Kidney glomerular epithelial cell (primary cell): ENCODE results near the gene KRT86.
"Not testable (repeated sequence)": the region's sequence is repeated elsewhere in the genome, so short reads cannot be mapped to it uniquely, and the experiment has no call there.

Experiments used
- DNase-seq: peaks from one replicate; lab custom pipeline; 2025; lab: John Stamatoyannopoulos, UW

Gene KRT86

GRCh38 chr12:52336641-52337040, 62.2 kb downstream of the KRT86 start:
- no peak for DNase-seq

GRCh38 chr12:52337054-52337453, 62.6 kb downstream of the KRT86 start:
- peak; percentile 1 for DNase-seq

- no peak for DNase-seq
Observed at GRCh38 chr12:52338241-52338960, 64.0 kb downstream of the KRT86 start.

GRCh38 chr12:52341066-52341580, 66.7 kb downstream of the KRT86 start:
- DNase-seq, result no peak

GRCh38 chr12:52342781-52343490, 68.5 kb downstream of the KRT86 start:
- no peak for DNase-seq

- DNase-seq, result no peak
Observed at GRCh38 chr12:52343550-52343949, 69.1 kb downstream of the KRT86 start.

- no peak for DNase-seq
Observed at GRCh38 chr12:52344111-52344510, 69.7 kb downstream of the KRT86 start.

GRCh38 chr12:52345041-52345440, 70.6 kb downstream of the KRT86 start:
- DNase-seq, result not testable (repeated sequence)

GRCh38 chr12:52346593-52346992, 72.1 kb downstream of the KRT86 start:
- DNase-seq, result no peak

- DNase-seq, result no peak
Observed at GRCh38 chr12:52347016-52347415, 72.6 kb downstream of the KRT86 start.

- DNase-seq, result no peak
Observed at GRCh38 chr12:52347551-52348510, 73.4 kb downstream of the KRT86 start.

- DNase-seq, result peak; percentile 92
Observed at GRCh38 chr12:52349196-52349595, 74.8 kb downstream of the KRT86 start.

GRCh38 chr12:52350021-52350620, 75.7 kb downstream of the KRT86 start:
- no peak for DNase-seq

- no peak for DNase-seq
Observed at GRCh38 chr12:52350786-52351185, 76.3 kb downstream of the KRT86 start.

- no peak for DNase-seq
Observed at GRCh38 chr12:52351196-52352059, 77.0 kb downstream of the KRT86 start.

- no peak for DNase-seq
Observed at GRCh38 chr12:52352951-52353350, 78.5 kb downstream of the KRT86 start.

GRCh38 chr12:52353766-52354165, 79.3 kb downstream of the KRT86 start:
- DNase-seq, result no peak

- DNase-seq, result no peak
Observed at GRCh38 chr12:52354200-52354599, 79.8 kb downstream of the KRT86 start.

GRCh38 chr12:52355176-52355575, 80.7 kb downstream of the KRT86 start:
- DNase-seq, result no peak

GRCh38 chr12:52356031-52356761, 81.8 kb downstream of the KRT86 start:
- no peak for DNase-seq
